Fibroblast of gingiva (primary cell): Measurements from ENCODE around the gene CITED4.
A peak's percentile ranks its signal among the peaks of the same experiment; 100 is the strongest.

Source experiments
- DNase-seq: peaks from one replicate; pipeline ENCODE4 v3.0.0-alpha.2; 2011; ENCODE audit warnings: low read depth

The CITED4 gene

DNA sequence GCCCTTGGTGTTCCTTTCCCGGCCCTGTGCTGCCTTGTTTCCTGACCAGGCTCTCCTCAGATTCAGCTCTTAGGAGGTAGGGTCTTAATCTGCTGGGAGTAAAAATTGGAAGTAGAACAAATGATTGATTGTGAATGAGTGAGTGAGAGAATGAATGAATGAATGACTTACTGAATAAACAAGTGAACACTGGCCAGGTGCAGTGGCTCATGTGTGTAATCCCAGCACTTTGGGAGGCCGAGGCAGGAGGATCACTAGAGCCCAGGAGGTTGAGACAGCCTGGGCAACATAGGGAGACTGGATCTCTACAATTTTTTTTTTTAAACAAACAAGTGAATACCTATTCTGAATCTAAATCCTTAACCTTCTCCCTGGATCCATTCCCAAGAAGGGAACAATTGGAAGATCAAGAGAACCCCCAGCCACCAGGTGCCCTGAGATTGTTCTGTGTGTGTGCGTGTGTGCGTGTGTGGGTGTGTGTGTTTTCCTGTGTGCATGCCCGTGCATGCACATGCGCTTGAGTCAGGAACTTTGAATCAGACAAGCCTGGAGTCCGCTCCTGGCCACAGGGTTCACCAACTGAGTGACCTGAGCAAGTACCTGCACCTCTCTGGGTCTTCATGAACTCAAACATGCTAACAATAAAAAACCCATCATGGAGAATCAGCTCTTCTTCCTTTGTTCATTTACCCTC lies 24.3 kb upstream of the CITED4 start:
- no peak for DNase-seq

DNA sequence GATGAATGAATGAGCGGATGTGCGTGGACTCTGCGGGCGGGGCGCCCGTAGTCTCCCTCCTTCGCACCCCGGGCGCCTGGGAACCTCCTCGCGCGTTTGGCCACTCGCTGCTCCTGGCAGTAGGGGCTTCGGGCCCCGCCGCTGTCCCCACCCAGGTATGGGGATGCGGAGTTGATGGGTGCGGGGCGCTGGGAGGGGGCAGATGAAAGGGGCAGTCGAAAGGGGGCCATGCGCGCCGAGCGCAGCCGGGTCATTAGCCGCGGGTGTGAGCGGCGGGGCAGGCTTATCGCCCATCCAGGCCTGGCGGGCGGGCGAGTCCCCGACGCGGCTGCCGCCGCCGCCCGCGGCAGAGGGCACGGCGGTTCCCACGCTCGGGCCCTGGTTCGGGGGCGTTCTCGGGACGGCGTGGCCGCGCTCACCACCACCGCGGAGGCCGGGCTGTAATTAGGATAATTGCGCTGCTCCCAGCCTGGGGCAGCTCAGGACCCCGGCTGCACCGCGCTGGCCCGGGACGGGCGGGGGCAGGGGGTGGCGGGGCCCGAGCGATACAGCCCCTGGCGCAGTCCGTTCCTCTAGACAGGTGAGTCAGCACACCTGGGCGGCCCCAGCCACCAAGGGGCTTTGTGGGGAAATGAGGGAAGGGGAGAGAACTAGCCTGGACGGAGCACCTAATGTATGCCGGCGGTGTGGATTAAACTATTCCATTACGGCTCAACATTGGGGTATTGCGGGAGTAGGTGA lies 22.1 kb upstream of the CITED4 start:
- DNase-seq, result no peak

DNA sequence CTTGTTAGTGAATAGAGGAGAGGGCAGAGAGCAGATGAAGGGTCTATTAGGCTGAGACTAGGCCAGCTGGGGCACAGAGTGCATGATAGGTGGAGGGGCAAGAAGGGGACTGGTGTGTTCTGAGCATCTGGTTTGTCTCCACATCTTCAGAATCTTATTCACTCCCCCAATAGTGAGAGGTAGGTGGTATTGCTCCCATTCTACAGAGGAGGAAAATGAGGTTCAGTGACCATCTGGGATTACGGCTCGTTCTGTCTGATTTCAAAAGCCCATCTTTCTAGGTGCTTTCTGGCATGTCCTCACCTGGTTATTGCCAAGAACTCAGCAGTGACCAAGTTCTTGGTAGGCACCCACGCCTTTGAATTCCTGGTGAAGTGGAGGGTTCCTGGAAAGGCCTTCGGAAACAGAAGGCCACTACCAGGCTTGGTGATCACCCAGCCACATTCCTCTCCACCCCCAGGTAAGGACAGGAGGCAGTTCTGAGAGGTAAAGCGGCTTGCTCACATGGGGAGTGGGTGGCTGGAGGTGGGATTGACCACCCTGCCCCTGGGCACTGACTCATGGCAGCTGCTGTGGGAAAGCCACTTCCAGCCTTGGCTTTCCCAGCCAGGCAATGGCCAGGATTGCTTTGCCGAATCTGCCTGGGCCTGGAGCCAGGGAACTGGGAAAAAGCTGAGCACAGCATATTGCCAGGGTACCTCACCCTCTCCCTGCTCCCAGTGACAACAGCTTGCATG lies 18.8 kb upstream of the CITED4 start:
- DNase-seq, result no peak

DNA sequence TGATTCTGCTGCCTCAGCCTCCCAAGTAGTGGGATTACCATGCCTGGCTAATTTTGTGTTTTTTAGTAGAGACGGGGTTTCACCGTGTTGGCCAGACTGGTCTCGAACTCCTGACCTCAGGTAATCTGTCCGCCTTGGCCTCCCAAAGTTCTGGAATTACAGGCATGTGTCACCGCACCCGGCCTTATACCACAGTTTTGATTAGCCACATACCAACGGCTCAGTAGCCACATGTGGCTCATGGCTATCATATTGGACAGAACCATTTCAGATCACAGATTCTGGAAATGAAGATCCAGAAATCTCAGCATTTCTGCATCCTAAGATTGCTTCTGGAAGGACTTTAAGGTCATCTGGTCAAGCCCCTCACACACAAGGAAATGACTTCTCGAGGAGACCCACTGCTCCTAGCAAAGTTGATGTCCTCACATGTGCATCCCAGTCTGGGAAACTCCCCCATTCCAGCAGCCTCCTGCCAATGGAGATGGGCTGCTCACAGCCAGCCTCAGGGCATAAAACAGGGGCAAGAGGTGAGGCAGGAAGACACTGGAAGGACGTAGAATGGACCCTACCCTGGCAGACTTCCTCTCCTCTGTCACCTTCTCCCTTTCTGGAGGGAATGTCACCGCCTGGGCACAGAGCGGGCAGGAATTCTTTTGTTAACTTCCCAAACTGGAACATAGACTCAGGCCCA lies 17.5 kb upstream of the CITED4 start:
- DNase-seq, result no peak

DNA sequence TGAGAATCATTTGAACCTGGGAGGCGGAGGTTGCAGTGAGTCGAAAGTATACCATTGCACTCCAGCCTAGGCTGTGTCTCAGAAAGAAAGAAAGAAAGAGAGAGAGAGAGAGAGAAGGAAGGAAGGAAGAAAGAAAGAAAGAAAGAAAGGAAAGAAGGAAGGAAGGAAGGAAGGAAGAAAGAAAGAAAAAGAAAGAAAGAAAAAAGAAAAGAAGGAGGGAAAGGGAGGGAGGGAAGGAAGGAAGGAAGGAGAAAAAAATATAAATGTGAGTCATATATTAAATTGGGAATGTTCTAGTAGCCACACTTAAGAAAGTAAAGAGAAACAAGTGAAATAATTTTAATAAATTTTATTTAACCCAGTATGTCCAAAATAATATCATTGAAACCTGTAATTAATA lies 16.7 kb upstream of the CITED4 start:
- DNase-seq, result no peak

DNA sequence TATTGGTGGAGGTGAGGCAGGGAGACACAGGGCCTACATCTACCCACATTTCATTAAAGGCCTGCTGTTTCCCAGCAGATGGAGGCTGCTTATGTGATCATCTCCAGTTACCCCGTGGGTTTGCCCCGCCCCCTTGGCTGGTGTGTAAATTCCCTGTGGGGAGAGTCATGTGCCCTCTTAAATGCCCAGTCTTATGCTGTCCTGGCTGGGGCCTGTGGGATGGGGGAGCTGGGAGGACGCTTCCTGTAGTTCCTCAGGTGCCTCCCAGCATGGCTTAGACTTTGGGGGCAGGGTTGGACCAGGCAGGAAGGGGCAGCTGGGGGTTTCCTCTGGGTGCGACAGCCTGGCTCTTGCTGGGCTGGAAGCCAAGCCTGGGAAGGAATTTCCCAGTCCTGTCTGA lies 15.5 kb upstream of the CITED4 start:
- DNase-seq, result peak; percentile 92

DNA sequence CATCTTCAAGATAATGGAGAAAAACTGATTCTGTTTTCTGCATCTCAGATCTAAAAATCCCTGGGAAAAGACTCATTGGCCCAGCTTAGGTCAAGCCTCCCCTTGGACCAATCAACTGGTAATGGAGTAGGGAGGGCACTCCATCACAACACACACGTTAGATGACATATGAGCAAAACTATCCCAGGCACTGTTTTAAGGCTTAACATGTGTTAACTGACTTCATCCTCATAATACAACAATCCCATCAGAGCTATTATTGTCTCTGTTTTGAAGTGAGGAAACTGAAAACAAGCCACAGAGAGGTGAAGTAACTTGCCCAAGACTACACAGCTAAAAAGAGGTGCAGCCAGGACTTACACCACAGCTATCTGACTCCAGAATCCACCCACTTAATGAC lies 14.7 kb upstream of the CITED4 start:
- DNase-seq, result no peak

DNA sequence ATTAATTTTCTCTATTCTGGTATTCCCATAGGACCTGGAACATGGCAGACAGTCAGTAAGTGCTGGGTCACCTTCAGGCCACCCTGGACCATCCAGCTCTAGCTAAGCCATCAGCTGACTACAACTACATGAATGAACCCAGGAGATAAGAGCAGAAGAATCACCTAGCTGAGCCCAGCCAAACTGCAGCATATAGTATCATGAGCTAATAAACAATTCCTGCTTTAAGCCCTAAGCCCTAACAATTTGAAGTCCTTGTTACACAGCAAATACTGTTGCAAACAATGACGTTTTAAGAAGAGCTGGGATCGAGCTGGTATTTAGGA lies 14.2 kb upstream of the CITED4 start:
- DNase-seq, result no peak

DNA sequence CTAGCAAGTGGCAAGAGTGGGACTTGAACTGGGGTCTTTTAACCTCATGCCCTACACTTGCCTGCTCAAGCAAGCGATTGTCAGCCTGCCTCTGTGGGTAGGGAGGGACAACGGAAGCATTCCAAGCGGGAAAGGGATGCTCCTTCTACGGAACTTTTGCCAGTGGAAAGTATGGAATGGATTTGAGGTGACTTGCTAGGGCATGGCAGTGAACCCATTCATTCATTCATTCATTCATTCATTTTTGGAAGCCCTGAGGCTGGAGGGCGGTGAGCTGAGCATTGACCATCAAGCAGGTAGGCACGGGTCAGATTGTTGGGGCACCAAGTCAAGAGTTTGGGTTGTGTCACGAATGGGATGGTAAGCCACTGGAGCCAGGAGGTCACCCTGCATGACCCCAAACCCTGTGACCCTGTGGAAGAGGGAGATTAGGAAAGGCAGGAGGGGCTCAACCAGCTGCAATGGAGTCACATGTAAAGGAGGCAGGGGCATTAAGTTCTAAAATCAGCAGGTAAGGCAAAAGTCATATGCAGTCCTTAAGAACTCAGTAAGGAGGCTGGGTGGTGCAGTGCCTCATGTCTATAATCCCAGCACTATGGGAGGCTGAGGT lies 11.8 kb upstream of the CITED4 start:
- DNase-seq, result no peak

DNA sequence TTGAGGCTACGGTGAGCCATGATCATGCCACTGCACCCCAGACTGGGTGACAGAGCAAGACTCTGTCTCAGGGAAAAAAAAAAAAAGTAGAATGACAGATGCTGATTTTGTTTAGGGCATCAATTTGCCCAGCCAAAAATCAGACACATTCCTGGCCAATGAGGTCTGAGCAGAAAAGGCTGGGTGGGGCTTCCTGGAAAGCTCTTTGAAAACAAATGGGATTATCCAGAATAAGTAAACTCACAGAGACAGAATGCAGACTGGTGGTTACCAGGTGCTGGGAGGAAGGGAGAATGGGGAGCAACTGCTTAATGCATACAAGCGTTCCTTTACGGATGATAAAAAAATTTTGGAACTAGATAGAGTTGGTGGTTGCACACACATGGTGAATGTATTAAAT lies 10.1 kb upstream of the CITED4 start:
- no peak for DNase-seq

DNA sequence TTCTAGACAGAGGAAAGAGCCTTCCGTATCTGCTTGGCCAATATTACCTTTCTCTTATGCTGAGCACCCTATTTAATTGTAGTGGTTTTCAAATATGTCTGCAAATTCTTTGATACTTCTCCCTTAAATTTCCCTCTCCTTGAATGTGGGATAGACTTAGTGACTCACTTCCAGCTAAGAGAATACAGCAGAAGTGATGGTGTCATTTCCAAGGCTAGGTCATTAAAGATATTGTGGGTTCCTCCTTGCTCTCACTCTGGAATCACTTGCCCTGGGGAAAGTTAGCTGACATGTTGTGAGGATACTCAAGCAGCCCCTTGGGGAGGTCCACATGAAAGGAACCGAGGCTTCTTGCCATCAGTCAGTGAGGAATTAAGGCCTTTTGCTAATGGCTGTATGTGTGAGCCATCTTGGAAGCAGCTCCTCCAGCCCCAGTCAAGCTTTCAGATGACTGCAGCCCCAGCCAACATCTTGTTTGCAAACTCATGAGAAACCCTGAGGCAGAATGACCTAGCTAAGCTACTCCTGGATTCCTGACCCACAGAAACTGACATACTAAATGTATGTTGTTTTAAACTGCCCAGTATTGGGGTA lies 8.1 kb upstream of the CITED4 start:
- DNase-seq, result no peak

DNA sequence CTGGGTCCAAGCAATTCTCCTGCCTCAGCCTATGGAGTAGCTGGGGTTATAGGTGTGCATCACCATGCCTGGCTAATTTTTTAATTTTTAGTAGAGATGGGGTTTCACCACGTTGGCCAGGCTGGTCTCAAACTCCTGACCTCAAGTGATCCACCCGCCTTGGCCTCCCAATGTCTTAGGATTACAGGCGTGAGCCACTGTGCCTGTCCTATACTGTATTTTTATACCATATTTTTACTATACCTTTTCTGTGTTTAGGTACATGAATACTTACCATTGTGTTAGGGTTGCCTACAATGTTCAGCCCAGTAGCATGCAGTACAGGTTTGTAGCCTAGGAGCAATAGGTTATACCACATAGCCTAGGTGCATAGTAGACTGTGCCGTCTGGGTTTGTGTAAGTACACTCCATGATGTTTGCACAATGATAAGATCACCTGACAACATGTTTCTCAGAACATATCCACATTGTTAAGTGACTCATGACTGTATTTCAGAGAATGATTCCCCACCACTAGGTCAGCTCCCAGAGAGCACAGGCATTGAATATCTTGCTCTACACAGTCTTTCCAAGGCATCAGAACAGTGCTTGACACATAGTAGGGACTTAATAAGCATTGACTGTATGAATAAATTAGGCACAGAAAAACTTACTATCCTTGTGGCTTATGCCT lies 6.0 kb upstream of the CITED4 start:
- DNase-seq, result peak; percentile 47

DNA sequence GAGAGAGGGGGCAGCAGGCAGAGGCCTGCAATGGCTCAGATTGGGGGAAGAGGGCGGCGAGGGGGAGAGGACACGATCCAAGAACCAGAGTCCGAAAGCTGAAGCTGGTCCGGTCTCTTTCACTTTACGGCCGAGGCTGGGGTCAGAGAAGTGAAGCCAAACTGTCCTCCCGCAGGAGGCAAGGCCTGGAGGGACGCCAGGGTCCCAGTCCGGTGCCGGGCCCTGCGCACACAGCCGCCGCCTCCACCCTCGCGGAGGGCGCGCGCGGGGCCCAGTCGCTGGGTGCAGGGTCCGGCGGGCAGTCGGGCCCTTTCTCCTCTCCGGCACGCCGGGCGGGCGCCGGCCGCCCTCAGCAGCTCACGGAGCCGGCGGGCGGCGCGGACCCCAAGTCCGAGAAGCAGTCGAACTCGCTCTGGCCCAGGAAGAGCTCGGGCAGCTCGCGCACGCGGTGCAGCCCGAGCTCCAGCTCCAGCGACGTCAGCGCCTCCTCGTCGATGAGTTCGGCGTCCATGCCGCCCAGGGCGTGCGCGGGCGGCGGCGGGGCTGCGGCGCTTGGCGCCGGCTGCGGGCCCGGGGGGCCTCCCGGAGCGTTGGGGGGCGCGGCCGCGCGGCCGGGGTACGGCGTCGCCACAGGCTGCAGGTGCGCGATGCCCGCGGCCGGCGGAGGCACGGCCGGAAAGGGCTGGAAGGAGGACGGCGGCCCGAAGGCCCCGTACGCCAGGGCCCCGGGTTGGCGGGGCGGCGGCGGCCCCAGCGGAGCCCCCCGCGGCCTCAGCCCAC lies 749 bp downstream of the CITED4 start:
- DNase-seq, result peak; percentile 38

DNA sequence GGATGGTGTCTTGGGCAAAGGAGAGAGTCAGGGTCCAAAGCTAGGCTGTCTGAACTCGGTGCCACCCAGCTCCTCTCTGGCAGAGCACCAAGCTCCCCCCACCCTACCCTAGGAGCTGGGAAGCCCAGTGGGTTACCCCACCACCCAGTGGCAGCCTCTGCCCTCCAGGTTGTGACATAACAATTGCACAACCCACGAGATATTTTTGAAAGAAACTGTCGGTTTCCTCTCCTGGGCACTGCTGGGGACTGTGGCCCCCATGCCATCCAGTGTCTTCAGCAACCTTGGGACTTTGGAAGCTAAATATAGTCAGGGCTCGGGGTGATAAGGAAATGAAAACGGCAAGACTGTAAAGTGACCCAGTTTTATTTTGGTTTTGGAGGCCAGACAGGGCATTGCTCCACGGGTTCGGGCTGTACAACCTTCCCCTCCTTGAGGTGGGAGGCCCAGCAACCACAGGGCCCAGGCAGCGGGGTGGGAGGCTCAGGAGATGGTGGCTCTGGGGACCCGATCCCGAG lies 1.4 kb downstream of the CITED4 start:
- DNase-seq, result no peak

DNA sequence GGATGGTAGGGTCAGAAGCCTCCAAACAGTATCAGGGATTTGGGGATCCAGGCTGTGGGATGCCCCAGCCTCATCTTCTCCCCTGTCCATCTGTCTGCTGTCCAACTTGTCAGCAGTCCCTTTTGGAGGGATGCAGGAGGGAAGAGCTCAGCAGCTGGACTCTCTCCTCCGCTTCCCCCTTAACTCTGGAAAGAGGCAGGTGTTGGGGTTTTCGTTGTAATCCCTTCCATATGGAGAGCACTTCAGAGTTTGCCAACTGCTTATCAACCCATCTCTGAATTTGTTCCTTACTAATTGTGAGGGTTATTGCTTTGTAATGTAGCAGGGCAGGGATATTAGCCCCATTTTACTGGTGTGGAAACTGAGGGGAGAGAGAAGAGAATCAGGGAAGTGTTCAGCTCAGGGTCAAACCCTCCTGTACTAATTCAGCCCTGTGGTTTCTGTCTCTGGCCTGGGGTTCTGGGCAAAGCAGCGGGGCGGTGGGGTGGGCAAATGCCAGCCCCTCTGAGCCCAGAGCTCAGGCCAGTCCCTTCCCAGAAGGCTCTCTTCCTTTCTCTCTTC lies 3.2 kb downstream of the CITED4 start:
- DNase-seq, result no peak

DNA sequence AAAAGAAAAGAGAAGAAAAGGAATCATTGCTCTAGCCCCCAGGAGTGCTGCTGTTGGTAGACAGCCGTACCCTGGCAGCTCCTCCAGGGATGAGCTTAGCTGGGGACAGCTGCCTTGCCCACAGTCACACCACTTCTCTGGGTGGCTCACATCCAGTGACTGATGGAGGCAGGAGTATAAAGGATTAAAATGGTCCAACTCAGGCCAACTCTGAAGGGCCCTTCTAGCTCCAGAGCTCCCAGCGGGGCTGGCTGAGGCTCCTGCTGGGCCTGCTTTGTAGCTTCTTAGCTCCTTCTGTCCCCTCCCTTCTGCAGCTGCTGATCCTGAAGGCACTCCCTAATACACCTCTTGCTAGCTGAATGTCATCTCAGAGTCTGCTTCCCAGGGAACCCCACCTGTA lies 4.4 kb downstream of the CITED4 start:
- no peak for DNase-seq

DNA sequence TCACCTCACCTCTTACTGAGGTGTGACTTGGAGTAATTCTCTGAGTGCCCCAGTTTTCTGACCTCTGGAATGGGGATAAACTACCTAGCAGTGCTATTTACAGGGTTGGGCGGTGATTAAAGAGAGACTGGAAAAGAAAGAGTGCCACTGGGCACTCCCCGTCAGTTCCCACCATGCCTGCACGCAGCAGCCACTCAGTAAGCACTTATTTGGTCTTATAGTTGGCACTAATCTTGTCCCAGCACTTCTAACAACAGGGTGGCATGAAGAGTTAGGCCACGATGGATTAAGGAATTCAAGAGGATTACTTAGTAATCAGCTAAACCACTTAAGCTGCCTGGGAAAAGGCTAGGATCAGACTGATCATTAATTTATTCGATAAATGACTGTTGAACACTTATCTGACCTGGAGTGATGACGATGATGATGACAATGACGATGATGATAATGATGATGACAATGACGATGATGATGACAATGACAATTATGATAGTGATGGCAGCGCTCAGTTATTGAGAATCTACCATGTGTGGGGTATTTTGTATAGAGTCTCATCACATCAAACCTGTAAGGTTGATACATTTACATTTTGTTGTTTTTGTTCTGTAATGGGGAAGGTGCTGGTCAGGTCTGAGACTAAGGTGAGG lies 5.4 kb downstream of the CITED4 start:
- DNase-seq, result no peak

DNA sequence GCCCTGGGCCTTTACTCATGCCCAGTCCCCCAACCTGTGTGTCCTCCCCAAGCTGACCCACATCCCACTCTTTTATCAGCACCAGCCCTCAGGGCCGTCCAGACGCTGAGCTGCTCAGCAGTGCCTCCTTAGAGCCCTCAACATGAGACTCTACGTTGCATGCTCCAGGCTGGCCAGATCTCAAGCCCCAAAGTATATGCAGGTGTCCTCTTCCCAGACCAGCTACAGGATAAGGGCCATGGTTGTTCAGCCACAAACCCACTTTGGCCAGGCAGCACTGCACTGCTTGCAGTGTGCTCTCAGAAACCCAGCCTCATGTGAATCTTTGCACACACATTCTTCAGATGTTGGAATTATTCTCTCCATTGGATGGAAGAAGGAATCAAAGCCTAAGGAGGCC lies 6.0 kb downstream of the CITED4 start:
- DNase-seq, result no peak

DNA sequence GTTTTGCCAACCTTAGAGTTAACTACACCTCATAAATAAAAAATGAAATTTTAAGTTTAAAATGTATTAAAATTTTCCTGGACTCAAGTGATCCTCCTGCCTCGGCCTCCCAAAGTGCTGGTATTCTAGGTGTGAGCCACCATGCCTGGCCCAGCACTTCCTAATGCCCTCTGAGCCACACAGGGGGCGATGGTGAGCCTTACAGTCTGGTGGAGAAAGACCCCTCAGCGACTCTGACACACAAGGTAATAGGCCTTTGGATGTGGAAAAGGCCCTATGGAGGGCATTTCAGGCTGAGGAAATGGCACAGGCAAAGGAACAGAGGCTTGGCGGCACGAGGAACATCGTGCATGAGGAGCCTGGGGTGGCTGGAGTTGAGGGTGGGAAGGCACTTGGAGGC lies 6.7 kb downstream of the CITED4 start:
- no peak for DNase-seq

DNA sequence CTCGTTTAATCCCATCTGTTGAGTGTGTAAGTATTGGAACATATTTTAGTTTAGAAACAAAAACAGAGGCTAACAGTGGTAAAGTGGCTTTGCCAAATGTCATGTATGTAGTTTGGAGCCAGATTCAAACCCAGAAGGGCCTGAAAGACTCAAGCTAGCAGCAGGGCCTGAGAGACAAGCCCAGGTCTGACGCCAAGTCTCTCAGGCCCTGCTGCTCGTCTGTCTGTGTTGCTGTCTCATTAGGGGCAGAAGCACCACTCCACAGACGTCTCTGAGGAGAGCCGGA lies 8.3 kb downstream of the CITED4 start:
- no peak for DNase-seq
